22Rv1 (cell line): ENCODE data around the gene SMOC2.

Source experiments
- ZFX ChIP-seq: fragments of 450-650 bp; IDR thresholded peaks from 2 replicates; pipeline ENCODE4 v1.6.1; 2017; ENCODE audit warnings: antibody characterized with exemption, borderline replicate concordance
- TF ChIP-seq, protein P1 (sequence below): fragments of 450-650 bp; IDR thresholded peaks from 2 replicates; pipeline ENCODE4 v1.5.1; 2017; ENCODE audit warnings: mild to moderate bottlenecking

DNA sequence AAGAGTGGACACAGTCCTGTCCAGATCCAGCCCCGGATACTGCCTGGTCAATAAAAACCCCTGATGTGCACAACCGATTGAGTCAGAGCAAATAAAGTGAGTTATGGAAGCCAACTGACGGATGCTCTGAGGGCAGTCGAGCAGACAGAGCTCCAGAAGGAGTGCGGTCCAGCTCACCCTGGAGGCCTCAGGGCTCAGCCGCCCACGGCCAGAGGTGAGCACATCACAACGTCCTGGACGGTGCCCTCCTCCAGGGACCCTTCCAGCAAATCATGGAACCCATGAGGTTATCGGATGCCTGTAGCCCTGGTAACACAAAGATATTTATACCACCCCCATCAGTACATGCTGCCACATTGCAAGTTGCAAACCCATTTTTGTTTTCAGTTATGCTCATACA, 44.0 kb upstream of the SMOC2 start:
- TF ChIP-seq, protein P1, sequence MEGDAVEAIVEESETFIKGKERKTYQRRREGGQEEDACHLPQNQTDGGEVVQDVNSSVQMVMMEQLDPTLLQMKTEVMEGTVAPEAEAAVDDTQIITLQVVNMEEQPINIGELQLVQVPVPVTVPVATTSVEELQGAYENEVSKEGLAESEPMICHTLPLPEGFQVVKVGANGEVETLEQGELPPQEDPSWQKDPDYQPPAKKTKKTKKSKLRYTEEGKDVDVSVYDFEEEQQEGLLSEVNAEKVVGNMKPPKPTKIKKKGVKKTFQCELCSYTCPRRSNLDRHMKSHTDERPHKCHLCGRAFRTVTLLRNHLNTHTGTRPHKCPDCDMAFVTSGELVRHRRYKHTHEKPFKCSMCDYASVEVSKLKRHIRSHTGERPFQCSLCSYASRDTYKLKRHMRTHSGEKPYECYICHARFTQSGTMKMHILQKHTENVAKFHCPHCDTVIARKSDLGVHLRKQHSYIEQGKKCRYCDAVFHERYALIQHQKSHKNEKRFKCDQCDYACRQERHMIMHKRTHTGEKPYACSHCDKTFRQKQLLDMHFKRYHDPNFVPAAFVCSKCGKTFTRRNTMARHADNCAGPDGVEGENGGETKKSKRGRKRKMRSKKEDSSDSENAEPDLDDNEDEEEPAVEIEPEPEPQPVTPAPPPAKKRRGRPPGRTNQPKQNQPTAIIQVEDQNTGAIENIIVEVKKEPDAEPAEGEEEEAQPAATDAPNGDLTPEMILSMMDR = no peak
- TF ChIP-seq ZFX = no peak
